Measurements from ENCODE around the gene DEPDC1B.

- no peak for TF ChIP-seq EP300 (IDR thresholded peaks at IDR 0.05)
- TF ChIP-seq, protein P1, sequence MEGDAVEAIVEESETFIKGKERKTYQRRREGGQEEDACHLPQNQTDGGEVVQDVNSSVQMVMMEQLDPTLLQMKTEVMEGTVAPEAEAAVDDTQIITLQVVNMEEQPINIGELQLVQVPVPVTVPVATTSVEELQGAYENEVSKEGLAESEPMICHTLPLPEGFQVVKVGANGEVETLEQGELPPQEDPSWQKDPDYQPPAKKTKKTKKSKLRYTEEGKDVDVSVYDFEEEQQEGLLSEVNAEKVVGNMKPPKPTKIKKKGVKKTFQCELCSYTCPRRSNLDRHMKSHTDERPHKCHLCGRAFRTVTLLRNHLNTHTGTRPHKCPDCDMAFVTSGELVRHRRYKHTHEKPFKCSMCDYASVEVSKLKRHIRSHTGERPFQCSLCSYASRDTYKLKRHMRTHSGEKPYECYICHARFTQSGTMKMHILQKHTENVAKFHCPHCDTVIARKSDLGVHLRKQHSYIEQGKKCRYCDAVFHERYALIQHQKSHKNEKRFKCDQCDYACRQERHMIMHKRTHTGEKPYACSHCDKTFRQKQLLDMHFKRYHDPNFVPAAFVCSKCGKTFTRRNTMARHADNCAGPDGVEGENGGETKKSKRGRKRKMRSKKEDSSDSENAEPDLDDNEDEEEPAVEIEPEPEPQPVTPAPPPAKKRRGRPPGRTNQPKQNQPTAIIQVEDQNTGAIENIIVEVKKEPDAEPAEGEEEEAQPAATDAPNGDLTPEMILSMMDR (IDR thresholded peaks at IDR 0.05), result no peak
Measured at GRCh38 chr5:60672693-60673264, 27.2 kb downstream of the DEPDC1B start.
